GM23248 (cell line): ENCODE data around the gene ARFIP1.

Experiments
- EZH2 ChIP-seq: fragments of 200-600 bp; sonication (generic); IDR thresholded peaks from 2 replicates; pipeline ENCODE4 v1.6.1; 2018; ENCODE audit warnings: antibody characterized with exemption, mild to moderate bottlenecking; ENCODE audit not compliant: insufficient read depth, poor library complexity, severe bottlenecking
- EZH2phosphoT487 ChIP-seq: fragments of 200-600 bp; sonication (generic); IDR thresholded peaks from 2 replicates; pipeline ENCODE4 v1.6.1; 2018; ENCODE audit warnings: antibody characterized with exemption, moderate library complexity, mild to moderate bottlenecking, low read depth; ENCODE audit not compliant: insufficient read depth

GRCh38 chr4:152820073-152820472 lies 40.3 kb downstream of the ARFIP1 start:
- no peak for TF ChIP-seq EZH2
- TF ChIP-seq EZH2phosphoT487 = no peak
